NB4 (cell line): ENCODE data around the gene ZBTB42.

ENCODE experiments used
- DNase-seq: peaks from one replicate; pipeline ENCODE4 v3.0.0; 2010; ENCODE audit warnings: low read depth
- H3K4me3 ChIP-seq: one replicate; pipeline ENCODE4 v1.5.1; 2011; ENCODE audit warnings: mild to moderate bottlenecking, low read depth, low read length, moderate library complexity
- MYC ChIP-seq: IDR thresholded peaks from 2 replicates; pipeline ENCODE4 v1.6.1; 2011; ENCODE audit warnings: low read depth, low read length
- POLR2A ChIP-seq: IDR thresholded peaks from 2 replicates; pipeline ENCODE4 v1.6.1; 2011; ENCODE audit warnings: mild to moderate bottlenecking; ENCODE audit not compliant: insufficient read length; ENCODE audit errors: extremely low read depth
- TF ChIP-seq, protein P1 (sequence below): IDR thresholded peaks from one replicate; pipeline ENCODE4 v1.5.1; 2012; ENCODE audit warnings: low read depth, low read length
- TF ChIP-seq, protein P2 (sequence below): IDR thresholded peaks from 2 replicates; pipeline ENCODE4 v1.6.1; 2011; ENCODE audit warnings: low read depth, low read length

Gene ZBTB42

DNA sequence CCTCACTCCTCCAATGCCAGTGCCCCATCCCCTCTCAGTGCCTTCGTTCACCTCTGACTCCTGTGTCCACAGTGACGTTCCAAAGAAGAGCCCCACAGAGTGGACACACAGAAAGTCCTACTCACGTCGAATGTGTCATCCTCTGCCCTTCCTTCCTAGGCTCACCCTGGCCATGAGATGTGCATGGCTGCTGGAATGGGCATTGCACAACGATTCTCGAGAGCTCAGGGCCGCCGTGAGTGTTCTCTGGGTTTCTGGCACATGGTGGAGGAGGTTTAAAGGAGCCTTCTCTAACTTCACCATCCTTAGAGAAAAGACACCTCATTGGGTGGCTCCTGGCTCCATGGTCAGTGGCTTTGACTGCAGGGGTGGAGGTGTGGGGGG is 51.4 kb downstream of the ZBTB42 start:
- H3K4me3 ChIP-seq, result no peak overlapping the region
- TF ChIP-seq POLR2A (no peak), MYC (no peak)
- TF ChIP-seq, protein P1, sequence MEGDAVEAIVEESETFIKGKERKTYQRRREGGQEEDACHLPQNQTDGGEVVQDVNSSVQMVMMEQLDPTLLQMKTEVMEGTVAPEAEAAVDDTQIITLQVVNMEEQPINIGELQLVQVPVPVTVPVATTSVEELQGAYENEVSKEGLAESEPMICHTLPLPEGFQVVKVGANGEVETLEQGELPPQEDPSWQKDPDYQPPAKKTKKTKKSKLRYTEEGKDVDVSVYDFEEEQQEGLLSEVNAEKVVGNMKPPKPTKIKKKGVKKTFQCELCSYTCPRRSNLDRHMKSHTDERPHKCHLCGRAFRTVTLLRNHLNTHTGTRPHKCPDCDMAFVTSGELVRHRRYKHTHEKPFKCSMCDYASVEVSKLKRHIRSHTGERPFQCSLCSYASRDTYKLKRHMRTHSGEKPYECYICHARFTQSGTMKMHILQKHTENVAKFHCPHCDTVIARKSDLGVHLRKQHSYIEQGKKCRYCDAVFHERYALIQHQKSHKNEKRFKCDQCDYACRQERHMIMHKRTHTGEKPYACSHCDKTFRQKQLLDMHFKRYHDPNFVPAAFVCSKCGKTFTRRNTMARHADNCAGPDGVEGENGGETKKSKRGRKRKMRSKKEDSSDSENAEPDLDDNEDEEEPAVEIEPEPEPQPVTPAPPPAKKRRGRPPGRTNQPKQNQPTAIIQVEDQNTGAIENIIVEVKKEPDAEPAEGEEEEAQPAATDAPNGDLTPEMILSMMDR, result no peak
- TF ChIP-seq, protein P2, sequence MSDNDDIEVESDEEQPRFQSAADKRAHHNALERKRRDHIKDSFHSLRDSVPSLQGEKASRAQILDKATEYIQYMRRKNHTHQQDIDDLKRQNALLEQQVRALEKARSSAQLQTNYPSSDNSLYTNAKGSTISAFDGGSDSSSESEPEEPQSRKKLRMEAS, result no peak
- DNase-seq, result no peak
